Measurements from ENCODE around the gene CSF3R.
"Not testable (repeated sequence)": the region's sequence is repeated elsewhere in the genome, so short reads cannot be mapped to it uniquely, and the experiment has no call there.

Gene CSF3R

GRCh38 chr1:36503159-36503558 is 20.4 kb upstream of the CSF3R start:
- no peak for TF ChIP-seq CTCF (IDR thresholded peaks at IDR 0.05; ENCODE audit: insufficient read depth, low read length, poor library complexity, severe bottlenecking)
- no peaks in the 10 kb centered on the region for H3K36me3 ChIP-seq (ENCODE audit: control insufficient read depth, insufficient read depth, low read length)

GRCh38 chr1:36502616-36503015 is 19.9 kb upstream of the CSF3R start:
- Histone ChIP-seq H3K27me3 (replicated peaks; ENCODE audit: control insufficient read depth, insufficient read depth, low read length) (peaks cover 3% of the 10 kb centered on the region), H3K4me3 (replicated peaks; ENCODE audit: low read depth, low read length) (no peak overlapping the region), H3K36me3 (ENCODE audit: control insufficient read depth, insufficient read depth, low read length) (no peaks in the 10 kb centered on the region)
- TF ChIP-seq CTCF (IDR thresholded peaks at IDR 0.05; ENCODE audit: insufficient read depth, low read length, poor library complexity, severe bottlenecking), result no peak
- DNase-seq (ENCODE audit: extremely low read depth, insufficient read length), result no peak

More at GRCh38 chr1:36503159-36503558, 20.4 kb upstream of the CSF3R start:
- Histone ChIP-seq H3K4me3 (replicated peaks; ENCODE audit: low read depth, low read length) (no peak overlapping the region), H3K27me3 (replicated peaks; ENCODE audit: control insufficient read depth, insufficient read depth, low read length) (peaks cover 3% of the 10 kb centered on the region)
- DNase-seq (ENCODE audit: extremely low read depth, insufficient read length), result no peak

- not testable (repeated sequence) for DNase-seq (ENCODE audit: extremely low read depth, insufficient read length); H3K27me3 ChIP-seq (replicated peaks; ENCODE audit: control insufficient read depth, insufficient read depth, low read length); H3K4me3 ChIP-seq (replicated peaks; ENCODE audit: low read depth, low read length); H3K36me3 ChIP-seq (ENCODE audit: control insufficient read depth, insufficient read depth, low read length)
Observed at GRCh38 chr1:36501911-36502310, 19.2 kb upstream of the CSF3R start.

GRCh38 chr1:36497207-36497606 is 14.5 kb upstream of the CSF3R start:
- DNase-seq (ENCODE audit: extremely low read depth, insufficient read length), result no peak
- Histone ChIP-seq H3K27me3 (replicated peaks; ENCODE audit: control insufficient read depth, insufficient read depth, low read length) (no peaks in the 10 kb centered on the region), H3K4me3 (replicated peaks; ENCODE audit: low read depth, low read length) (no peak overlapping the region), H3K36me3 (ENCODE audit: control insufficient read depth, insufficient read depth, low read length) (no peaks in the 10 kb centered on the region)
- TF ChIP-seq CTCF (IDR thresholded peaks at IDR 0.05; ENCODE audit: insufficient read depth, low read length, poor library complexity, severe bottlenecking), result no peak

- no peaks in the 10 kb centered on the region for H3K36me3 ChIP-seq (ENCODE audit: control insufficient read depth, insufficient read depth, low read length)
- no peak overlapping the region for H3K4me3 ChIP-seq (replicated peaks; ENCODE audit: low read depth, low read length)
- H3K27me3 ChIP-seq (replicated peaks; ENCODE audit: control insufficient read depth, insufficient read depth, low read length), result no peaks in the 10 kb centered on the region
- DNase-seq (ENCODE audit: extremely low read depth, insufficient read length), result no peak
- no peak for TF ChIP-seq CTCF (IDR thresholded peaks at IDR 0.05; ENCODE audit: insufficient read depth, low read length, poor library complexity, severe bottlenecking)
Observed at GRCh38 chr1:36494971-36495370, 12.3 kb upstream of the CSF3R start.

- H3K4me3 ChIP-seq (replicated peaks; ENCODE audit: low read depth, low read length), result no peak overlapping the region
- no peaks in the 10 kb centered on the region for H3K36me3 ChIP-seq (ENCODE audit: control insufficient read depth, insufficient read depth, low read length)
- no peak for DNase-seq (ENCODE audit: extremely low read depth, insufficient read length)
- H3K27me3 ChIP-seq (replicated peaks; ENCODE audit: control insufficient read depth, insufficient read depth, low read length), result no peaks in the 10 kb centered on the region
- TF ChIP-seq CTCF (IDR thresholded peaks at IDR 0.05; ENCODE audit: insufficient read depth, low read length, poor library complexity, severe bottlenecking), result no peak
Observed at GRCh38 chr1:36493524-36493923, 10.8 kb upstream of the CSF3R start.
